ENCODE measurements around the gene TSC22D2.

DNA sequence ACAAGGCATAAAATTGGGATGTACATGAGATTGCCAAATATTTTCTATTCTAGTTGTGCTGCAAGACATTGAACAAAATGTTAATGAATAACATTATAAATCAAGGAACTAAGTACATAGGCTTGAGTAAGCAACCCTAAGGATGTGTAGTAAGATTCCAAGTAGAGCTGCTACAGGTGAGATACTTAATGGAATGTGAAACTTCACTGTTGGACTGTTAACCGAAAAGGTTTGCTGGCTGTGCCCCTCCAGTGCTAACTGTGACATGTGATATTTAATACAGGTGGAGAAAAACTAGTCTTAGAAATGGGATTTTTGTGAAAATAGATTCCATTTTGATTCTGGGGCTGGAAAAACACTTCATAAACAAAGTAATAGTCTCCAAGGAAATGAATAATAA, 52.4 kb downstream of the TSC22D2 start:
- TF ChIP-seq, protein P1, sequence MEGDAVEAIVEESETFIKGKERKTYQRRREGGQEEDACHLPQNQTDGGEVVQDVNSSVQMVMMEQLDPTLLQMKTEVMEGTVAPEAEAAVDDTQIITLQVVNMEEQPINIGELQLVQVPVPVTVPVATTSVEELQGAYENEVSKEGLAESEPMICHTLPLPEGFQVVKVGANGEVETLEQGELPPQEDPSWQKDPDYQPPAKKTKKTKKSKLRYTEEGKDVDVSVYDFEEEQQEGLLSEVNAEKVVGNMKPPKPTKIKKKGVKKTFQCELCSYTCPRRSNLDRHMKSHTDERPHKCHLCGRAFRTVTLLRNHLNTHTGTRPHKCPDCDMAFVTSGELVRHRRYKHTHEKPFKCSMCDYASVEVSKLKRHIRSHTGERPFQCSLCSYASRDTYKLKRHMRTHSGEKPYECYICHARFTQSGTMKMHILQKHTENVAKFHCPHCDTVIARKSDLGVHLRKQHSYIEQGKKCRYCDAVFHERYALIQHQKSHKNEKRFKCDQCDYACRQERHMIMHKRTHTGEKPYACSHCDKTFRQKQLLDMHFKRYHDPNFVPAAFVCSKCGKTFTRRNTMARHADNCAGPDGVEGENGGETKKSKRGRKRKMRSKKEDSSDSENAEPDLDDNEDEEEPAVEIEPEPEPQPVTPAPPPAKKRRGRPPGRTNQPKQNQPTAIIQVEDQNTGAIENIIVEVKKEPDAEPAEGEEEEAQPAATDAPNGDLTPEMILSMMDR (IDR thresholded peaks at IDR 0.05) = no peak
- TF ChIP-seq POLR2A (IDR thresholded peaks at IDR 0.05) = no peak

Measured in thyroid gland (tissue), 4 donors.